ENCODE measurements around the gene MID1.

- TF ChIP-seq CTCF (IDR thresholded peaks at IDR 0.05) (no peak), EP300 (IDR thresholded peaks at IDR 0.05) (no peak), POLR2AphosphoS5 (IDR thresholded peaks at IDR 0.05) (no peak)
Measured at GRCh38 chrX:10518073-10518472, 102.3 kb downstream of the MID1 start.

Measured in suprapubic skin (tissue), 4 donors.